AML-193 (cell line): Measurements from ENCODE around the gene HOXB5.

ENCODE experiments used
- DNase-seq, 2 experiments: peaks; one replicate each; lab custom pipeline; 2025; lab: John Stamatoyannopoulos, UW

HOXB5 gene

DNA sequence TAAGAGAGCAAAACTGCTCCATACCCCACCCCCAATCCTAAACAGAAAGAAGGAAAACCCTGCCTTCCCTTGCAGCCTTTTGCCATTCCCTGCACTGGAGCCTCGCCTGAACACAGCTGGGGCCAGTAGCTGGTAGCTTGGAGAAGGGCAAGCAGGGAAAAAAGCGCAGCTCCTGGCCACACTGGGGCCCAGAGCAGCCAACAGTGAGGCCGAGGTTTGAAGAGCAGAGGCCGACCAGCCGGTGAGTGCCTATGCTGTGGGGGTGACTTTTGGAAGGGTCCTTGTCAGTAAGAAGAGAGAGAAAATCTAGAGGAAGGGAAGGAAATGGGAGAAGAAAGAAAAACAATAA is 35.8 kb upstream of the HOXB5 start:
- DNase-seq, result no peak

DNA sequence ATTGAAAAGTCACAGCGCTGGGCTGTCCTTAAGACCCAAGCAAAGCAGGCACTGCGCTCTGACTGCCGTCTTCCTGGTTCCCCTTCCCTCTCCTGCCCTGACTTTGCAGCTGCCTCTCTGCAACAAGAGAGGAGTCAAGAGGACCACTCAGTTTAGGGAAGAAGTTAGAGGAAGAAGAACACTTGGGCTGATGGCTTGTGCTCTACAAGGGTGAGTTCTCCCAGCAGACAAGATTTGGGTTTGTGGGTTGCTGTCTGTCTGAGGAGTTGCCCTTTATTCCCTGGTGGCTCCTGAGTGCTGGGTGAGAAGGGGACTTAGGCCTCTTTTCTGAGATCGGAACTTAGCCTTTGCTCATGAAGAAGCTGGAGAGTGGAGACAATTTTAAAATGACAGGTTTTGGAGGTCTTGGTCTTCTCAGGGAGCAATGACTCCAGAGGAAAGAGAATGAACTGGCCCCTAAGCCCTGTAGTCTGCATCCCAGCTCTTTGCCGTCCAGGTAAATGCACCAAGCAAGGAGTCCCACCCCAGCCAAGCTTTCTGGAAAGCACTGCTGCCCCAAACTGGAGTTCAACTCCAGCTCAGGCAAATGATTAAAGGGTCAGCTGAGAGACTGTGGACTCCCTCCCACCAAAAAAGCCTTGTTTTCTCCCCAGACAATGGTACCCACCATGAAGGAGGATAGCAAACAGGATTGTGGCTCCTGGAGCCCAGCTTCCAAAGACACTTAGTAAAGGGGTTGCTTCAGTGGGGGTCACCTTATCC is 35.3 kb upstream of the HOXB5 start:
- peak in 1 of 2 experiments; percentile 9 for DNase-seq

DNA sequence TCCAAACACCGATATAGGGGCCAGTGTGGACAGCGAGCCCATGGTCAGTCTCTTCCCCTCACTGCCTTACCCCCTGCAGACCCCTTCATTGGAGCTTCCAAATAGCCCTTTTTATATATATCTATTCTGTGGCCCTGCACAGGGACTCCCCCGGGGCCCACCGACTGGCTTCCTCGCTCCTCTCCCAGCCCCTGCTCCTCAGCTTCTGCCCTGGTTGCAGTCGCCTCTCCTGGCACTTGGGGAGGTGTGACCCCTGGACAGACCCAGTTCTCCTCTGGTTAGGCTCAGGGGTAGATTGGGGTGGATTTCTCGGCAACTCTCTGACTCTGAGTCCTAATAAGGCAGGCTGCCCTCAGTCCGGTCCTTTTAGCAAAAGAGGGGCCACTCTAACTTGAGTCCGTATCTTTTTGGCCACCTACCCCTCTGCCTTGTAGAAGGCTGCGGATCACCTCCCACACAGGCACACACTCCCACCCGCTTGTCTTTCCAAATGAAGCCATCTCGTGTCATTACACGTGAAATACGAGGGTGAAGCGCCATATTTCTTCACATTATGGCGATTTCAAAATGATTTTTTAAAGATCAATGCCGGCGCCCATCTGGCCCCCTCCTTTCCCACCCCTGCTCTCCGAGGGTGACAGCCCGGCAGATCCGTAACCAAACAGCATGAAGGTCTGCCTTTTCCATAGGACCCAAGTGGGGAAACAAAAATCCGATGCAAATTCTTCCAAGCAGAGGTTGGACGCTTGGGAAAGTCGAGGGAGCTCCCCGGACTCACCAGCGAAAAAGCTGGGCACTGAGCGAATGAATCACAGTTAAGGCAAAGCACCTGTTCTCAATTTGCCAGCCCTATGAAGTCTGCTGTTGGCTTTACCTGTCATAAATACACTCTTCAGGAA is 34.3 kb upstream of the HOXB5 start:
- no peak for DNase-seq

DNA sequence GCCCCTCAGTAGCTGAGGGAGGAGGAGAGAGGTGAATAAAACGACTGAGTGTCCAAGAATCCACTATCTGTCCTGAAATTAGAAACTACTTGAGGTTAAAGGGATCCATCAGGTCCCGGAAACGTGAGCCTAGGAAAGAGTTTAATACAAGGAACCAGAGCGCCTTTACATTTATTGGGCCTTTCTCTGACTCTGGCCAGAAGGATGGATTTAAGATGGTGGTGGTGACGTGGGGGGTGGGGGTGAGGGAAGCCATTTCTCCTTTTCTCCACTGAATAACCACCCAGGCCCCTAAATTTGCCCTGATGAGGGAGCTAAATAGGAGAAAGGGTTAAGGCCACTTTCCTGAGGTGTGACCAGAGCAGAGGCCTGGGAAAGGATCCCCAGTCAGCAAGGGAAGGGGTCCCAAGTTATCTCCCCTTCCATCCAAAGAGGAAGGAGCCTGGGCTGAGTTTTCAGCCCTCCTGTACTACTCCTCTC is 33.6 kb upstream of the HOXB5 start:
- no peak for DNase-seq

DNA sequence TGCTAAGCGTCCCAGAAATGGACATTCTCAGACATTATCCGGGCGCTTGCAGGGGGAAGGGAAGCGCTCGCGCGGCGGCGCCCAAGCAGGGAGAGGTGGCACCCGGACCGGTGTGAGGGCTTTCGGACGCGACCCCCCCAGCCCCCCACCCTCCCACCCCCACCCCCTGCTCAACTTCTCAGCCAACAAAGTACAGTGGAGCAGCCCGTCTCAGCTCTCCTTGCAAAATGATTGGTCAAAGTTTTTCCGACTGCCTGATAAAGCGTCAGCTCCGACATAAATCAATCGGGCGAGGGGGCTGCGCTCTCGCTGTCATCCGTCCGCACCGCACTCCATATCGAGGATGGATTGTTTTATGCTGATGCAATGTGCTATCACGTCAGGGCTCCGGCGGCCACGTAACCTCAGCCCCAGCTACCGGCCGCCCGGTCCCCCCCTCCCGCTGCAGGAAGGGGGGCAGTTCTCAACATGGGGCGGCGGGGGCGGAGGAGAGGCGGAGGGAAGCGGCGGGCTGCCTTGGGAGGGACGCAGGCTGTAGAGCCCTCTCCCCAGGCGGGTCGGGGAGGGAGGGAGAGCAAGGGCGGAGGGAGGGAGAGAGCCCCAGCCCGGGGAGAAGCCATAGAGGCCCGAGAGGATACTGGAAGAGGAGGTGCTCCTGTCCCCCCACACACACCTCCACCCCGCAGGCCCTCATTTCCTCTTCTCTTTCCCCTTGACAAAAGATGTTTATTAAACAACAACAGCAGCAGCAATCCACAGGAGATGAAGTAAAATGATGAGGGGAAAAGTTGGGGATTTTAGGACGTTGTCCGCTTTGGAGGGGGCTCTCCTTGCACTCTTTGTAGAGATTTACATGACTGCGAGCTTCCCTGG is 32.9 kb upstream of the HOXB5 start, which contains the start of gene HOXB9:
Gene HOXB9, minus strand, starts transcription at position 114 of the 873 bp plus-strand sequence. Its CDS starts 89 bp downstream, at position 25.
- DNase-seq, result no peak

DNA sequence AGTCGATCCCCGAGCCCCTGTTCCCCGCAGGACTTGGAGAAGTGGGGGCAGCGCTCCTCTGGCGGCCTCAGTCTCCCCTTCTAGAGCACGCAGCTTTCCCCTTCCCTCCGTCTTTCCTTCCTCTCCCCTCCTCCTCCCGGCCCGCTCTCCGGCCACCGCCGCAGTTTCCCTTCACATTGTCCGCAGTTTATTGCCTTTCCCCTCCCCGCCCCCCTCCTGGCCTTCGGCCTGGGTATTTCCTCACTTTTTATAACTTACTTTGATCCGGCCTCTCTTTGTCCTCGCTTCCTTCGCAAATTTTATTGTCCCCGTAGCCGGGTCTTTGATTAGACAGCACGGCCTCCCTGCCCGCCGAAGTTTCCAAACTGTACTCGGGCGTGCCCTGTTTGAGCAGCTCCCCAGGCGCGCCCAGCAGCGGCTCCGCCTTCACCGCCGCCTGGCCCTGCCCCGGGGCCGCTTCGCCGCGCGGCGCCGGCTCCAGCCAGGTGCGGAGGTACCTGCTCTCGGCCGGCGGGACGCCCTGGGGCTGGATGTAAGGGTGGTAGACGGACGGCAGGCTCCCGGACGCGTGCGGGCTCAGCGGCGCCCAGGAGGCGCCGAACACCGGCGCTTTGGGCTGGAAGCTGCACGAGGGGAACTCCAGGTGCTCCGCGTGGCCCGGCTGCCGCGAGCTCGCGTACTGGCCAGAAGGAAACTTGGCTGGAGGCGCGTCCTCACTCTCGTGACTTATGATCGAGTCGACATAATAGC is 32.1 kb upstream of the HOXB5 start:
- no peak for DNase-seq

DNA sequence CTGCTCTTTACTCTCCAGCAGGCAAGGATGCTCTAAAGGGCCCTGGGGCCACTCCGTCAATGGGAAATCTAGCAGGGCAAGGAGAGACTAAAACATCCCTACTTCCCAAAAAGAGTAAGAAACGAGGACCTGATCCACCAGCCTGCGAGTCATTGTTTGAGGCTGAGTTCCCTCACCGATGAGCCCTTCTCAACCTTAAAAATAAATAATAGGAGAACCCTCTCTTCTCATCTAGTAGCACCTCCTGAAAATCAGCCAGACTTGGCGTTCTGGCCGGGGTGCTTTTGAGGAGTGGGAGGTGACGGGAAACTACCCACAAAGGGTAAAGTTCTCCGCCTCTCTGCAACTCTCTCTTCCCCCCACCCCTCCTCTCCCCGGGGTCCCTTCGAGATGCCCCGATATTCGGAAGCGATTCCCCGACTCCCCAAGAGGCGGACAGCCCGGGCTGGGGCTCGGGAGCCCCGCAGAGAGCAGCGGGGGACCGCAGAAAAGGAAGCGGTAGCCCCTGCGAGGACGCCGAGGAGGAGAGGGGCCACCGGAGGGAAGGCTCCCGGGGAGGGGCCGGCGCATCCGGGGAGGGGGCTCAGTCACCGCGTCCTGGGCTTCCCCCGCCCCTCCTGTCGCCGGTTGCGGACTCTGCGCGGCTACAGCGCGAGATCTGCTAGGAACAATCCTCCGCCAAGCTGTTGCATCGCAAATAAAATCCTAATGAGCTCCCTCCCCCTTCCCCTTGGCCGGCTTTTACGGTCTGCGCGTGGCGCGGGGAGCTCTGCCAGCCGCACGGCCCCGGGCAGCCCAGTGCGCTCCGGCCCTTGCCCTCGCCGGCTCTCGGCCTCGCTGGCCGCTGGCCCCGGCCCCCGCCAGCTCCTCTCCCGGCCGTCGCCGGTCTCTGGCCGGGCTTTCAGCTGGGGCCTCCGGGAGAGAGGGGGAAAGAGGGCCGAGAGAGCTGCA is 31.2 kb upstream of the HOXB5 start:
- no peak for DNase-seq

DNA sequence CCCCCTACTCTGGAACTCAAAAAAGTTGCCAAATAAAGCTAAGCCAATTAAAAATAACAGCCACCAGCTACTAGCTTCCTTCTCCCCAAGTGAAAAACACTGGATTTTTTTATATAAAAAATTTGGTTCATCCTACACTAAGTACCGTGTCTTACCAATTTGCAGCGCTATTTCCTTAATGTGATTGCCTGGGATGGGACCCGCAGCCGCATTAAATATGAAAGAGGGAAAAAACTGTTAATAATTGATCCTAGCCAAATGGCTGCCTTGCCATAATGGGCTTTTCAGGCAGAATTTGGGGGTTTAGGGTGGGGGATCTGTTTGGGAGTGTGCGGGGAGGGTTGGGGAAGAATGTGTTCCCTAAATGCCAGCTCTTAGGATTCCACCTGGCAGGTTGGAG is 30.5 kb upstream of the HOXB5 start:
- no peak for DNase-seq

DNA sequence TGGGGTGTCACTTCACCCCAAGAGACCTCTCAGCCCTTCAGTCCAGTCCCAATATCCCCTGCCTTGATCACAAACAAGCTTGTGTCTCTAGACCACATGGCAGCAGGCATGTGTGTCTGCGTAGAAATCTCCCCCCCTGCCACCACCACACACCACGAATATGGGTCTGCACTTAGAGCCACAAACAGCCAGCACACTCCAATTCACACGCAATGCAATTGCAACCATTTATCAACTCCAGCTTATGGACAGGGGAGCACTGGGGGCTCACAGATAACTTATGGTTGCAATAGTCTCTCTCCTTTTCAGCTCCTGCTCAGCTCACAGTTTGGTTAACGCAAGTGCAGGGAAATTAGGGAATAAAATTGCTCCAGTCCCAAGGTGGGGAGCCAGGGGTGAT is 30.0 kb upstream of the HOXB5 start:
- no peak for DNase-seq

DNA sequence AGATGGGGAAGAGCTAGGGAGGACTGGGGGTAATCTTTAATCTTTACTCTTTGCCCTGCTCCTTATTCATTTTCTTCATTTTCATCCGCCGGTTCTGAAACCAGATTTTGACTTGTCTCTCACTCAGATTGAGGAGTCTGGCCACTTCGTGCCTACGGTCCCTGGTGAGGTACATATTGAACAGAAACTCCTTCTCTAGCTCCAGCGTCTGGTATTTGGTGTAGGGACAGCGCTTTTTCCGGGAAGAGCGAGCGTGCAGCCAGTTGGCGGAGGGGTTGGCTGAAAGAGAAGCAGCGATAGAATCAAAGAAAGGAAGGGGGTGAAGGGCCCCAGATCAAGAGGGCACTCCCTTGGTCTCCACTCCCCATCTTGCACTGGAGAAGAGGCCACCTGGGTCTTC is 29.3 kb upstream of the HOXB5 start:
- no peak for DNase-seq

DNA sequence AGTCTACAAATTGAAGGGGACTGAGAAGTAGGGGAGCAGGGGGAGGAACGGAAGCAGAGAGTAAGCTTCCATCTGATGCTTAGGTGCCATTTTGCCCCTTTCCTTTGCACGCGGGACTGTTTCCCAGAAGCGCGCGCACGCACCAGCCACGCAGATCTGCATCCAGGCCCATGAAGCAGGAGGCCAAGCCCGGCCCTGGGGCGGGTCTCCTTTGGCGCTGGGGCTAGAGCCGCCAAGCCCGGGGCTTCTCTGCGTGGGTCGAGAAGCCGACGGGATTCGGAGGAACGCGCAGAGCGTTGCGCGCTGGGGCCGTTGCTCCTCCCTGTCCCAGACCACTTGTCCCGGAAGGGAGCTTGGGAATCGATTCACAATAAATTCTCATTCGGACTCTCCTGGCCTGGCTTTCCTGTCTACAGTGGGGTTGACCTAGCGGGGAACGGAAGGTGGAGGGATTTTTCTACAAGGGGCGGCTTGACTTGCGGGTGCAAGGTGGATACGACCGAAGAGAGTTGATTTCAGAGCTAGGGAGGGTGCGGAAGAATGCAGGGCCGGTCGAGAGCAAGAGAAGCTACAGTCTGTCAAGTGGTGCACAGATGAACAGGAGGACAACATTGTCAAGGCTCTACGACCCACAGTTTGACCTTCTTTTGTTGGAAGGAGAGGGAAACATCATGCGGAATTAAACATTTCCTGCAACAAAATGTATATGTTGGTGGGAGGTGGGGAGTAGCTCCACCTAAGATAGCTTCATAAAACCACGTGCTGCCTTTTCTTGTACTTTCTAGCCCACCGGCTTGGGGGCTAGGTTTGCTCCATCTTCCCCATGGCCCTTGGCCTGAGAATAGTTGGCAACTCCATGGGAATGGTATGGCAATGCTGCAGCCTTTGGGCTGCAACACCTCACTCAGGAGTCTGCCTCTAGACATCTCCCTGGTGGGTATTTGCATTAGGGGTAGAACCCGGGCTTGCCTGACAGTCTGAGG is 28.1 kb upstream of the HOXB5 start:
- no peak for DNase-seq

DNA sequence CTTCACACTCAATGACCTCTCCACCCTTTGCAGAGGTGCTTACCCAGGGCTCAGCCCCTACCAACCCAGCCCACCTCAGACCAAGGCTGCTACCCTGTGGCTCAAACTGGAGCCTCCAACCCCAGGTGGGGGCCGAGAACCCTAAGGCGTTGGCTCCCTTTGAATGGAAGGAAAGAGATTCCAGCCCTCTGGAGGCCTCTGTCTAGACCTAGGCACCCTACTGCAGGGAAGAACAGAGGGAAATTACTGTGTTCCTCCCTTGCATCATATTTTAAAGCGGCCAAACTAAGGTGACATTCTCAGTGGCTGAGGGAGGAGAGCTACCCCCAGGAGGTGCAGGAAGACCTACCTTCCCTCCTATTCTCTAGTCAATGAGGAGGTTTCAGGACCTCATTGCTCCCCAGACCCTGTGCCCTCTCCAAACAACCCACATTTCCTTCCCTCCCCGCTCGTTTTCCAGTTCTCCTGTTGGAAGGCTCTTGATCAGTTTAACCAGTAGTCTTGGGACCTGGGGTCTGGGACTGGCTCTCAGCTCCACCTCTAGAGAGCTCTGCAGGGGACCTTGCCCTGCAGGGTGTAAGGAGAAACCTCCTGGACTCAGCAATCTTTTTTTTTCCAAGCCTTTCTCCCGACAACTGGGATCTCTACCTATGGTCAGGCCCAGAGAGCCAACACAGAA is 27.0 kb upstream of the HOXB5 start:
- no peak for DNase-seq

DNA sequence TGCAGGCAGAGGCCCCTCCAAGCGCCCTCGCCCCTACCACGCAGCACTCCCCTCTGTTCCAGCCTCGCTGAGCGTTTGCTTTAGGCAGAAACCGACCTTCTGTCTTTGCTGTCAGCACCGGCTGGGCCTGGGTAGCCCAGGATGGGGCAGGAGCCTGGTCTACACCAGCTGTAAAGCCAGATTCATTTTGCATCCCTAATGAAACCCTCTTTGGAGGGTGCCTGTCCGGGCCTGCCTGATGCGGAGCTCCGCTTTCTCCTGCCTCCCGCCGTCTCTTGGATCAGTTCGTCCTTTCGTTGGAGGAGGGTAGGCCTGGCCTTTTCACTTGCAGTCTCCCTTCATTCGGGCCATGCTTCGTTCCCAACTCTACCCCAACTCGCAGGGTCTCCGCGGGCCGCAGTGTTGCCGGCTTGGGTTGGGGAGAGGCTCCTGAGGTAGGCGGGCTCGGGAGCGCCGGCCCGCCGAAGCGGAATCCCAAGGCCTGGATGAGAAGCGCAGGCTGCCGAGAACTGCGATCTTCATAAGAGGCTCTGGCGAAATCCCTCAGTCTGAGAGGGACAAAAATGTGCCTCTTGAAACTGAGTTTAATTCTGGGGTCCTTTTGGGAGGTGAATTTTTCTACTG is 26.4 kb upstream of the HOXB5 start:
- no peak for DNase-seq

DNA sequence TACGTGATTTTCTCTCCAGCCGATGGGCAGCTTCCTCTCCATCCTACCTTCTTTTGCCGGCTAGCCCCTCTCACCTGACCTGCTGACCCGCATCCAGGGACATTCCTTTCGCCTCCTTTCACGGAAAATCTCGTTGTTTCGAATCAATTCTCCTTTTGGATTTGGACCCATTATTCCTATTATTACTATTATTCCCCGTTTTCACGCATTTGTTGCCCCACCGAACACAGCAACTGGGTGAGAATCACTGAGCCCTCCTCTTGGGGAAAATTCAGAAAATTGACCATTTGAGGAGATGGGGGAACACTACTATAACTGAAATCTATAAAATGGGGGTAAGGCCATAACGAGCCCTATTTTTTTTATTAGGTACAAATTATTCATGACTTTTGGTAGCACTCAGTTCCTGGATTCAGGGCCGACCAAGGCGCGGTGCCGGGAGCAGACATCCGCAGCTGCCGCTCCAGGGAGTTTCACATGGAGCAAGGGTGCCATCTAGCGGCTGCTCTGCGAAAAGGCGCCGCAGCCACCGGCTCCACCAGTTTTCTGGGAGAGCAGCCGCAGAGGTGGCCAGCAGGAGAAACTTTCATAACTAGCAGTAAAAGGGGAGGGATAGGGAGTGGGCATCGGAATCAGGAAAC is 24.8 kb upstream of the HOXB5 start:
- DNase-seq, result peak; percentile 74 to 76

DNA sequence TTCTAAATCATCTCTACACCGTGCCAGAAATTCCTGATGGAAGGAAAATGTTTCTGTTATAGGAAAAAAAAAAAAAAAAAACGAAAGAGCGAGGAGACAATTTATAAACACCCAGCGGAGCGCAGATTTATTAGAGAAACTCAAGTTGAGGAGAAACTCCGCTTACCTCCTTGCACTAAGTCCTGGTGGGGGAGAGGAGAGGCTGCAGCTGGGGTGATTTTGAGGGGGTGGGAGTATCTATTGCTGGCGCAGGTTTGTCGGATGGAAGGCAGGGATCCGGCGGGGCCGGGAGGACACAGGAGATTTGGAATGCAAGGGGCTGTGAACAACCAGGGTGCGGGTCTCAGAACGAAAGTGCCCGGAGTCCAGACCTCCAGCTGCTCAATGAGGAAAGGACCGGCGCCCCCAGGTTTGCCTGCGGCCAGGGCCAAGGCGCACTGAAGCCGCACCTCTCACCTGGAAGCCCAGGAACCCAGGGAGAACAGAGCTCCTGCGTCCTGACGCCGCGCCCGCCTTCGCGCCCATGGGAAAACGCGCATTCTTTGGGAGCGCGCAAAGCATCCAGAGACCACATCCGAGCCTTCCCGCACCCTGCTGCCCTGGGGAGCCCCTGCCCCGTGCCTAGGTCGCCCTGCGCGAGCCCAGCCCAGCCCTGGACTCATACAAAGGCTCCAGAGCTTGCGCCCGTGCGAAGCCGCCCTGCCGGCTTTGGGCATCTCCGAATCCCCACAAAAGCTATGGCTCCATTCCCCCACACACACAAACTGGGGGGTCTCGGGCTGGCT is 24.1 kb upstream of the HOXB5 start:
- DNase-seq, result no peak

DNA sequence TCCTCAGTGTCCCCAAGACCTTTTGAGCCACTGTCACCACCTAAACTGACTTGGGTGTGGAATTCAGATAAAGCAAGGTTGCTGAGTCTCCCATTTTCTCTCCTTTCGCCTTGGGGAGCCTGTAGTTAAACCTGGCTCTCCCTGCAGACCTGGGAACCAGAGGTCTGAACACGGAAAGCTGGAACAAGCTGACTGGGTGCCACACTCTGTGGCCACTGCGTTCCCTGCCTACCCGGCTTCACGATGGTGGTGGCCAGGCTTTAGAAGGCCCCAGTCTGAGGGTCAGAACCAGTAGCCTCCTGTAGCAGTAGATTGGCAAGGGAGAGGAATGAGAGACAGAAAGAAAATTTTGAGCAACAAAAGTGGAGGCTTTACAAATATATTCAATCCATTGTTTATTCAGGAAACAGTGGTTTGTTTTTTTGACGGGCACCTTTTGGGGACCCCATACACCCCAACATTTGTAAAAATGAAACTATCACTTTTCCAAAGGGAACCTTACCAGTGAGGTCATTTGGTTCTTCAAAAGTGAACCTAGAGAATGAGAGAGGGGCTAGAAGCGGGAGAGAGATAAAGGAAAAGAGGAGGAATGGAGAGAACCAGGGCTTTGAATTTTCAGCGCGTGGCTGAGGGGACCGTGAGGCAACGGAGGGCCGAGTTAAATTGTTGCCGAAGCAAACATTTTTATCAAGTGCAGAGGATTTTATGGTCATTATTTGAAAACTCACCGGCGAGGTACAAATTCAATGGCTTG is 23.3 kb upstream of the HOXB5 start:
- no peak for DNase-seq
